Activated CD8-positive, alpha-beta memory T cell treated with anti-CD3 and anti-CD28 coated beads for 1 hour (primary cell): ENCODE results near the gene DDX10.
"Not testable (repeated sequence)": the region's sequence is repeated elsewhere in the genome, so short reads cannot be mapped to it uniquely, and the experiment has no call there.

Source experiments
- DNase-seq, 2 donors: peaks; one replicate each; pipeline ENCODE4 v3.0.0-alpha.2; 2020; ENCODE audit warnings: low read depth in 1 of 2; ENCODE audit errors: extremely low read depth in 1 of 2

Gene DDX10

DNA sequence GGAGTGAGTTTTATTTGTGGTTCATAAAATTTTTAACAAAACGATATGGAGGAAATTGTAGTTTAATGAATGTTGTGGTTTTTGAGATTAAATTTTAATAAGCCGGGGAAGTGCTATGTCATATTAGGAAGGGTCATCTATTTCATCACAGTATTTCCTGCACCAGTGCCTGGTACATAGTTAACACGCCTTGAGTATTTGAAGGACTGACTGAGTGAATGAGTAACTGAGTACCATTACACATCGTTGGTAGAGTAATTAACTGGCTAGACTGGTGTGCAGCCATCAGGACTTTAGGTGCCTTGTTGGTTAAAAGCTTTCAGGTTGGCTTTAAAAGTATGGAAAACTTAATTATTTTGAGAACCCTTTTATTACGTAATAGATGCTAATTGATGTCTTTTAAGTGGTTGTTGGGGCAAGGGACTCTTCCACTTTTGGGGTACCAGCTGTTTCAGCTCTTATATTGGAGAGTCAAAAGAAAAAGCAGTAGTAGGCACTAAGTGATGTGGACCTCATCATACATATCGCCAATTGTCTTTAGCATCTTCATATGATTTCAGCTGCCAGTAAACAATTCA is 101.8 kb downstream of the DDX10 start:
- no peak for DNase-seq

DNA sequence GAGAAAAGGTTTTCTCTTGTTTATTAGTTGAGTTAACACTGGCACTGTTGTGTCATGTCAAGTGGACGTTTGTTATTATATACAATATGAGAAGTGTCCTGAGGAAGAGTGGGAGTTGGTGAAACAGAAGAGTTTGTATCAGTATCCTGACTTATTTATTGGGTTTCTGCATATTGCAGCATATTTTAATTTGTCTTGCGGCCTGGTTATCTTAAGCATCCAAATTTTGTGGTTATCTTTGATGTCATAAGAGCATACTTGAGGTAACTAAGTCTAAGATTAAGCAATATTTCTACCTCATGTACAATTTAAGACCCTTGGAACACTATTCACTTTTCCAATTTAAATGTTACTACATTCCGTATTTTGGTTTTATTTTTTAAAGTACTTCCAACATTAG is 103.5 kb downstream of the DDX10 start:
- no peak for DNase-seq

DNA sequence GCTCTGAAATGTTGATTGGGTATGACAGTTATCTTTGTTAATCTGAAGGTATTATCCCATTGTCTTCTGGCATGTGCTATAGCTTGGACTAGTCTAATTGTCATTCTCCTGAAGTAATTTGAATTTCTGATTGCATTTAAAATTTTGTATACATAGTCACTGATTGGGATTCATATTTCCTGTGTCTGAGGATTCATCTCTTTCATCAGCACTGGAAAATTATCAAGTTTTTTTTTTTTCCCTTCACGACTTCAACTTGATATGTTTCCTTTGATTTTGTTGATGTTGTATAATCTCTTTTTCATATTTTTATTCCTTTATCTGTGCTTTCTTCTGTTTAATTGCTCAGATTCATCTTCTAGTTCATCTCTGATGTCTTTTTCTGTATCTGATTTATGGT is 104.1 kb downstream of the DDX10 start:
- no peak for DNase-seq

DNA sequence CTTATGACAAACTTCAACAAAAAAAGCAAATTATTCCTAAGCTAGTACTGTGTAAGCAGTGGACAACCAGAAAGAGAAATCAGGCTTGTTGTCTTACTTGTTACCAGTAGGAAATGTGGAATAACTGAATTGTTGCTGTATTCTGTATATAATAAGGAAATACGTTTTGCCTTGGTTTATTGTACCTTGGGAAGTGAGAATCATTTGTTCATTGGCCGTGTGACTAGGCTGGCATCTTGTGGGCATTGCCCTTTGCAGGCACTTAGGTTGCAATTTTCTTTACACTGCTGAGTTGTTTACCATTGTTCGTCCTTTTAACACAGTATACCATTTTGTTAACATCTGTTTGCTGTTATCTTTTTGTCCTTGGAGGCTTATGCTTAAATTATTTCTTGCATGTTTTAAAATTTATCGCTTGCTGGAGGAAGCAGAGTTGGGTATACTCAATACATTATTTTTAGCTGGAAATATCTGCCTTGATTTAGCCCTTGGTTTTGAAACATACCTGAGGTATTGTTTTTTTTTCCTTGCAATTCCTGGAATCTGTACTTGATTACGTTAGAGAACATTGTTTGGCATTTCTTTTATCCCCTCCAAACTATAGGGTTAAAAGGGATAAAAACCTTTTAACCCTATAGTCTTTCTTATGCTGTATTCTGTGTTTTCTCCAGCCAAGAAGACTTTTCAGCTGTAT is 109.3 kb downstream of the DDX10 start:
- DNase-seq = no peak

DNA sequence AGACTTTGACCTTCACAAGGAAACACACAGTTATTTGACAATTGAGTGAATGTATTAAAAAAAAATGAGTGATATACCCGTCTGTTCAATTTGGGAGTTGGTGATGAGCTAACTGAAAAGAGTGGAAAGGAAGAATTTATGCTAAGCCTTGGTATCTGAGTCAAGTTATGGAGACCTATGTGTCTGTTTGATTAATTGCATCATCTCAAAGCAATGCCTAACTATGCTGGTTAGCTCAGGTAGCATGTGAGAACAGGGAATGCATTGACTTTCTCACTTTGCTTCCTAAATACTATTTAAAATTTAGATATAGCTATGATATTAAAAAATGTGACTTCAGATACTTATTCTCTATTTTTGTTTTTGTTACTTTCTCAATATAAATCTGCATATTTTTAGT is 110.5 kb downstream of the DDX10 start:
- DNase-seq = no peak

DNA sequence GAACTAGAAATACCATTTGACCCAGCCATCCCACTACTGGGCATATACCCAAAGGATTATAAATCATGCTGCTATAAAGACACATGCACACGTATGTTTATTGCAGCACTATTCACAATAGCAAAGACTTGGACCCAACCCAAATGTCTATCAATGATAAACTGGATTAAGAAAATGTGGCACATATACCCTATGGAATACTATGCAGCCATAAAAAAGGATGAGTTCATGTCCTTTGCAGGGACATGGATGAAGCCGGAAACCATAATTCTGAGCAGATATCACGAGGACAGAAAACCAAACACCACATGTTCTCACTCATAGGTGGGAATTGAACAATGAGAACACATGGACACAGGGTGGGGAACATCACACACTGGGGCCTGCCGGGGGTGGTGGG is 114.3 kb downstream of the DDX10 start:
- not testable (repeated sequence) for DNase-seq

DNA sequence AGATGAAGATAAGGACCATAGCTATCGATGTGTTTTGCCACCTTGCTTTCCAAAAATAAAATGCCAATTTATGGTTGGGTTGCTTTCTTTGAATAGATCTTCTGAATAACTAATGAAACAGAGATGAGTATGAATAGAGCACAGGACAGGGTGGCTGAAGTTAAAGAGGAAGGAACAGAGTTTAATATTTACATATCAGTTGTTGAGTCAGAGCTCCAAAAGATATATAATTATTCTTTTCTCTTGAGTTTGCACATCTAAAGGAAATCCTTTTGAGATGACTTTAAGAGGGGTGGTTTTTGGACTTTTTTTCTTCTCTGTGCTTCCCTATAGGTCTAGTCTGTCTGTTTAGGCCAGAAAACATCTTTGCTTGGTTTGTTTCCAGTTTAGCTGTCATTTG is 115.2 kb downstream of the DDX10 start:
- no peak for DNase-seq

DNA sequence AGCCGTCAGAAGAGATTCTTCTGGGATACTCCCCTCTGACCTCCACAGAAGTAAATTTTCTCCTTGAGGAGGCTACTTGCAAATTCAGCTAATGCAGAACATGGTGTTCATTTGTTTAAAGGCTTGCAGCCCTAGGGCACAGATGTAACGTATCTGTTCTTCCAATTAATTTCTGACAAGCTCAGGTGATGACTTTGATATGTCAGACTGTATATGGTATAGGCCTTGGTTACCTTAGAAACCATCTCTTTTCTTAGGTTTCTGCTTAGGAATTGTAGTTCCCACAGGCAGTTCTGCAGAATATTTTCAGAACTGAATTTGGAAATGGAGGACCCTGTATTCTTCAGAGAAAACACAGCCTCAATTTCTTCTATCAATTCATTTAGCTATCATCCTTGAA is 117.1 kb downstream of the DDX10 start:
- no peak for DNase-seq

DNA sequence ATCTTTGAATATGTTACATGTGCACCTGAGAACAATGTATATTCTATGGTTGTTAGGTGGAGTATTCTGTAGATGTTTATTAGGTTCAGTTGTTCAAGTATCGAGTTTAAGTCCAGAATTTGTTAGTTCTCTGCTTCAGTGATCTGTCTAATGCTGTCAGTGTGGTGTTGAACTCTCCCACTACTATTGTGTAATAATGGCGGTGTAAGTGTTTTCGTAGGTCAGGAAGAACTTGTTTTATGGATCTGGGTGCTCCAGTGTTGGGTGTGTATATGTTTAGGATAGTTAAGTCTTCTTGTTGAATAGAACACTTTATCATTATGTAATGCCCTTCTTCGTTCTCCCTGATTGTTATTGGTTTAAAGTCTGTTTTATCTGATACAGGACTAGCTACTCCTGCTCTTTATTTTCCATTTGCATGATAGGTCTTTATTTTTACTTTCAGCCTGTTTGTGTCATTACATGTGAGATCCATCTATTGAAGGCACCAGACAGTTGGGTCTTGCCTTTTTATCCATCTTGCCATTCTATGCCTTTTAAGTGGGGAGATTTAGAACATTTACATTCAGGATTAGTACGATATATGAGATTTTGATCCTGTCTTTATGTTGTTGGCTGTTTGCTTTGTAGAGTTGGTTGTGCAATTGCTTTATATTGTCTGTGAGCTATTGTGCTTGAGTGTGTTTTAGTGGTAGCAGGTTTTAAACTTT is 121.6 kb downstream of the DDX10 start:
- DNase-seq = no peak

DNA sequence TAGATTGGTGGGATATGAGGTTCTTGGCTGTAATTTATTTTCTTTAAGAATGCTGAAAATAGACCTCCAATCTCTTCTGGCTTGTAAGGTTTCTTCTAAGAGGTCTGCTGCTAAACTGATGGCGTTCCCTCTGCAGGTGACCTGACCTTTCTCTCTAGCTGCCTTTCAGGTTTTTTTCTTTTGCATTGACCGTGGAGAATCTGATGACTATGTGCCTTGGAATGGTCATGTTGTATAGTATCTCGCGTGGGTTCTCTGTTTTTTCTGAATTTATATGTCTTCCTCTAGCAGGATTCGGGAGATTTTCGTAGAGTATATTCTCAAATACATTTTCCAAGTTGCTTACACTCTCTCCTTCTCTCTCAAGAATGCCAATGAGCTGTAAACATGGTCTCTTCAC is 122.2 kb downstream of the DDX10 start:
- no peak for DNase-seq

DNA sequence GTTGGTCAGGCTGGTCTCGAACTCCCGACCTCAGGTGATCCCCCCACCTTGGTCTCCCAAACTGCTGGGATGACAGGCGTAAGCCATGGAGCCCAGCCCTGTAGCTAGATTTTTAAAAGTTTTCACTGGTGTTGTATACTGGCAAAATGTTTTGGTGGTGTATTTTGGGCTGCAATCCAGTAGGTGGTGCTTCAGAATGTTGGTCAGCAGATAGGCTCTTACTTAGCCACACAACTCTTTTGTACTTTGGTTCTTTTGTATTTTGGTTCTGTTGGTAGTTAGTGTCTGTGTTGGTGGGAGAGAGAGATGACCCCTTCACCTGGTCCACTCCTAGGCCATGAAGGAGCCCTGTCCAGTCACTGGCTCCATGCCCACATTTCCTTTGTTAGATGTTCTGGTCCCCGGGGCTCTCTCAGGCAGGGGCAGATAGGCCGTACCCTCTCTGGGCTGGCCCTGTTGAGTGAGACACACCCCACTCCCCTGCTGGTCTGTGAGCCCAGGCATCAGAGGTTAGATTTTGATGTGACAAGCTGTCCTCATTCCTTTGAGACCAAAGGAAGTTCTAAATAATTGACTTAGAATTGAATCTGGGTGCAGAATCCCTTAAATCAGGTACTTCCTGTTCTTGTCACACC is 123.8 kb downstream of the DDX10 start:
- DNase-seq = no peak

DNA sequence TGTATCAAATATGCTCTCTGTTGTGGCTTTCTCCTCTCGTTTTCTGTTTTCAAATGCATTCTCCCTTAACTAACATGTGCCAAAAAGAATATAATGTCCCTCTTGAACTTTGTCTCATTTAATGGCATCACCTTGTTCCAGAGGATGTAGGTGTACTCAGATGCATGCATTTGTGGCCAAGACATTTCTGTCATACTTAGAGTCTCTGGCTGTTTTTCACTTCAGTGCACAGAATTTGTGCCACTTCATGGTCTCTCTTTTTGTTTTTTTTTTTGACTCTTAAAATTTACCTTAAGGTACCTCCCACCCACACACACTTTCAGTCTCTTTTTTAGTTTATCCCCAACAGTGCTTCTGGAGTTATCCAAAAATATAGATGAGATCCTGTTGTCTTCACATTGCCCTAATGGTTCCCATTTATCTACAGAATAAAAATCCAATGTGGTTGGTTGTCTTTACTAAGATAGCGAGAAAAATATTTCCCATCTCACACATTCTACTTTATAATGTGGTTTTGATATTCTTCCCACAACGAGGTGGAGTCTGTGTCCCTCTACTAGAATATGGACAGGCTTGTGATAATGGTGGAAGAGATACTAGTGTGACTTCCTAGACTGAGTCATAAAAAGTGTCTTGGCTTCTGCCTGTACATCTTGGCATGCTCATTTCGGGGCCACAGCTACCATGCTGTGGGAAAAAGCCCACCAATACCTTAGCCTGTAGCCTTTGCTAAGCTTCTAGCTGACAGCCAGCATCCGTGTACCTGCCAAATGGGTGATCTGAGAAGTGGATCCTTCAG is 125.8 kb downstream of the DDX10 start:
- no peak for DNase-seq

DNA sequence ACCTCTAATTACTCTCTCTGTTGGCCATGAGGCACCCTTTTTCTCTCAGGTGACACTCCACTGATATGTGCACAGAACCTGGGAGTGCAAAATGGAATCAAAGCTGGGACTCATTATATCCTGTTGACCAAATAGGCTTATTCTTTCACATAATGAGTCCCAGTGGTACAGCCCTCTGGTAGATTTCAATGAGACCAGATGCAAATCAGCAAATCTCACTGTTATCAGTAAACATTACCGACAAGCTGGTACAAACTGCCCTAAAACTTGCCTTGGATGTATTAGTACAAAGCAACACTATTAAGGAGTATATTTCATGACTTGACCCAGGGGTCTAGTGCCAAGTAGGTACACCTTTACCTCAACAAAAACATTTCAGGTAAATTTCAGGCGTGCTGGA is 128.3 kb downstream of the DDX10 start:
- DNase-seq = no peak

DNA sequence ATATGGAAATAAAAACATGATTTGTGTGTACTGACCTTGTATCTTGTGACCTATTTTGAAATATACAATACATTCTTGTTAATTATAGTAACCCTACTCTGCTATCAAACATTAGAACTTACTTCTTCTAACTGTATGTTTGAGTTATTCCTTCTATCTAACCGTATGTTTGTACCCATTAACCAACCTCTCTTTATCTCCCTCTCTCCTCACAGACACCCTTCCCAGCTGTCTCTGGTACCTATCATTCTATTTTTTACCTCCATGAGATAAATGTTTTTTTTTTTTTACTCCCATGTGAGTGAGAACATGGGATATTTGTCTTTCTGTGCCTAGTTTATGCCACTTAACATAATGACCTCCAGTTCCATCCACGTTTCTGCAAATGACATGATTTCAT is 128.7 kb downstream of the DDX10 start:
- no peak for DNase-seq

DNA sequence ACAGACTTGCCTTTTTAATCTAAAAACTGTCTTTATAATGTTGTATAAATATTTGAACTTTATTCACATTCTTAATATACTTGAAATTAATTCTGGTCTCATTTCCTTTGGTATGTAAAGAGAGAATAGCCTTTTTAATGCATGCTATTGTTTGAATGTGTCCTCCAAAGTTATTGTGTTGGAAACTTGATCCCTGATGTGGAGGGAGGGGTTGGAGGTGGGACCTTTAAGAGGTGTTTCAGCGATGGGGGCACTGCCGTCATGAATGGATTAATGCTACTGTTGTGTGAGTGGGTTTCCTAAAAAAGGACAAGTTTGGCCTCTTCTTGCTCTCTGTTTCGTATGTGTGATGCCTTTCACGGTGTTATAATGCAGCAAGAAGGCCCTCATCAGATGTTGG is 131.7 kb downstream of the DDX10 start:
- no peak for DNase-seq

DNA sequence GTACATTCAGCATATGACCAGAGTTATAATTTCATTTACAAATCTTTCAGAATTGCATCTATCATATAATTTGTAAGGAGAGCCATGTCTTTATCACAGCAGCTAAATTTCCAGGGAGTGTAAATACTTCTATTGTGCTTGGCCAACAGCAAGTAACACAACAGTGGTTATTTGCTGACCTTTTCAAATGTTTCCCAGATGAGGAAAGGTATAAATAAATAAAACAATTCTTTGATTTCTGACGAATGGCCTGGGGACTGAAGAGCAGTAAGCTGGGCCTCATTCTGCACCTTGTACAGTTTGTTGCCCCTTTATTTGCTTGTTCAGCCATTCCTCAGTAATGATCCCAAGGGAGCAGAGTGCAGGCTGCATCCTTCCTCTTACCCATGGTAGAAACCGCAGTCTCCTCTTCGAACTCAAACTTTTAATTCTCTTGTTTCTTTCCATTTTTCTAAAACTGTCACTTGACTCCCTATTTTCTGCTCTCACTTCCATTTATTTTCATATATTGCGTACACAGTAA is 132.8 kb downstream of the DDX10 start:
- no peak for DNase-seq

DNA sequence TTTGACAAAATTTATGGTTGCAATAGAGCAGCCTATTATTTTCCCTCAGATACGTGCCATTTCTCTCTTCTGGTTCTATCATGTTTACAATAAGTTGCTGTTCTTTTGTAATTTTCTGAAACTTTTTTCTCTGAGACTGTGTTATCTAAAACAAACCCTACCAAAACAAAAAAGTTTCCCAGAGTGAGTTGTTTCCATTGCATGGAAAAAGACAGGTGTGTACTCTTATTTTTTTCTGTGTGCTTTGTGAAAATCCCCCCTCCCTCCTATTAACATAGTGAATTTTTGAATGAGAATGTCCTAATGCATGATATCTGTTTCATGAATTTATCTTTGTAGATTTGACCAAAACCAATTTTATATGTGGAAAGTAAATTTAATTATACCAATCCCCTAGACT is 137.6 kb downstream of the DDX10 start:
- DNase-seq = no peak

DNA sequence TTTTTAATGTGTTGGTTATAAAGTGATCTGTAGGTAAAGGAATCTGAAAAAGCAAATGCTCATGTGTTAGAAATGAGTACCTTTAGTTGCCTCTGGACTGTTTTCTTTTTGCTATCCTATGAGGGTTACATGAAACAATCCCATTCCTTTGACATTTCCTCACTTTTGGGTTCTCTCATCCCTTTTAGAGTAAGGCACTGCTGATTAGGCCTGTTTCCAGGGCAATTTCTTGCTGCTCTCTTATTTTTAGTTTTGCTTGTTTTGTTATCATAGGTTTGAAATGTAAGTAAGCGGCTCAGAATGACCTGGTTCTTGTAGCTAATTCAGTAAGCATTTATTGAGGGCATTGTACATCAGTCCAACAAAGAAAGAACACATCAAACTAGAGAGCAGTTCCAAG is 138.9 kb downstream of the DDX10 start:
- no peak for DNase-seq

DNA sequence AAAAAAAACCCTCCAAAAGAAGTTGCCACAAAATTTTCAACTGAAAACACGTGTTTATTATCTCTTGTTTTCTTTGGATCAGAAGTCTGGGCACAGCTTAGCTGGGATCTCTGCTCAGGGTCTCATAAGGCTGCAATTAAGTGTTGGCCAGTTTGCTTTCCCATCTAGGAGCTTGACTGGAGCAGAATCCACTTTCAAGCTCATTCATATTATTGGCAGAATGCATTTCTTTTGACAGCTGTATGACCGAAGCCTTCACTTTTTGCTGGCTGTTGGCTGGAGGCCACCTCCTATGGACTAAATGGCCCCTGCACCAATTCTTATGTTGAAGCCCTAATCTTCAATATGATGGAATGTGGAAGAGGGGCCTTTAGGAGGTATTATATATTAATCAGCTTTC is 139.6 kb downstream of the DDX10 start:
- no peak for DNase-seq

DNA sequence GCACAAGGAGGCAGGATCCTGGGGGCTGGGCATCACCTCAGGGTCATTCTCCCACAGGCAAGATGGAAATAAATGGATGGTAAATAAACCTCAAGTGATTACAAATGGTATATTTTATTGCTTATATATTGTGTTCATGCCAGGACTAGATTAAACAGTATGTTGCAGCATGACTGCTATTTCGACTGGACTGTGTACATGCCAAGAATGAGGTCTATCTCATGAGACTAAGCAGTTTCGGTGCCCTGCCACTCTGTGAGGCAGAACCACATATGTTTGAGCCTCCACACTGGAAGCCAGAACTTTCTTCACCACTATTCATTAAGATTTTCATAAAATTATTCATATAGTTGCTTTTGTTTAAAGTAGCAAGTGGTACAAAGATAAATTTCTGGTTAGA is 140.2 kb downstream of the DDX10 start:
- DNase-seq = no peak

DNA sequence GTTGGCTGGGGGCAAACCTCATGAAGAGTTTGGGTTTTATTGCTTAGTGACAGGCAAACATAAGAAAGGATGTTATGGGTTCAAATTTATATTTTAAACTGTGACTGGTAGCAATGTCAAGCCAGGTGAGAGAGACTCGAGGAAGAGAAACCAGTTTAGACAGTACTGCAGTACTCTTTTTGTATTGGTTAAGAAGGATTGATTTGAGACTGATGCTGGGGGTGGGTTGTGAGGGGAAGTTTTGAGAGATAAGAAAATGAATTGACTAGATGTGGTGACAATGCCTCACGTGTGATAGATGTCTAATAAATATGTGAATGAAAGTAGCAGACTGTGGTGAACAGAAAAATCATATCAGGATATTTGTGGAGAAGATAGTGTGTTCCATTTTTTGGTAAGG is 142.4 kb downstream of the DDX10 start:
- DNase-seq = no peak
